Dedifferentiated amniotic fluid mesenchymal stem cell (primary cell): ENCODE measurements around the gene ZC3H13.

Source experiments
- DNase-seq: peaks from one replicate; pipeline ENCODE4 v3.0.0-alpha.2; 2016; ENCODE audit errors: extremely low spot score

The ZC3H13 gene

DNA sequence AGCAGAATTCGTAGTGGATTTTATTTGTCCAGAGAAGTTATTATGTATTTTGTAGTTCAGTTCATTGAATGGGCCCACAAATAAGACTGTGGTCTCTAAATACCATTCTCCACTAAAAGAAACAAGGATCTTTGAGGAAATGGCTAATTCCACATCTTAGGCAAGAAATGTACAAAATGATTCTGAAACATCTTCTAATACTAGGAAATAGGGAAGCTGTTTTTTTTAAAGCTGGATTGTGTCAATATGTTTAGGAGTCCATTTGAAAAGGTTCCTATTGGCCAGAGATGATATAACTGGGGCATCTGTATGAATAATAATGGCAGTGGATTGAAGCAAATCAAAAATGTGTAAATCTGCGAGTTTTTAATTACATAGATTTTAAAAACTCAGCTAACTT lies 112.5 kb downstream of the ZC3H13 start:
- no peak for DNase-seq

DNA sequence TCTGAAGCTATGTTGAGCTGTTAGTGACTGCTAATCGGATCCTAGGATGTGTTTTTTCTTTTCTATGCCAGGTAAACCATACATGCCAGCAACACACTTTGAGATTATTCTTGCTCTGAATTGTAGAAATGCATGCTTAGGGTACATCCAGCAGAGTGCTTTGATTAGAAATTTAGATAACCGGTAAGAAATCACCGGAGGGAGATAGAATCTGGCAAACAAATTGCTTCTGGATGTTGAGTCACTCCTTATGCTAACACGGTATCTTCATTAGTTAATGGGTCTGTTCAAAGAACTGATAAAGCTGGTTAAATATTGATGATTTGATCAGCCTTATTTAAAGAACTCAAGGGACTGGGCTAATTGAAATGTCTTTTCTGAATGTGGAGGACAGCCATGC lies 115.9 kb downstream of the ZC3H13 start:
- DNase-seq, result no peak

DNA sequence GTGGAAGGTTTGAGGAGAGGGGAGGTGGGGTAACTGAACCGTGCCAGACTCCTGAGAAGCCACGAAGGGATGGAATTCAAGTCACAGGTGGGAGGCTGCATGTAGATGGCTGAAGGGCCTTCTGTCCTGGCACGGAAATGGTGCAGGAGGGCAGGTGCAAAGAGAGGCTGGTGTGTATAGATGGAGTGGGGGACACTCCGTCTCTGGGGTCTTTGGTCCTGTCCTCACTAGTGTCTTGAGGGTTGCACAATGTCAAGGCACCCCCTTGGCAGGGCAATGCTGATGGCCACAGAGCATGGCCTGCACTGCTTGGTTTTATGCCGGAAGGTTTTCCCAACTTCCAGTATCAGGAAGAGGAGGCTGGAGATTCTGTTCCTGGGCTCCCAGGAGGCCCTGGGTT lies 118.3 kb downstream of the ZC3H13 start:
- DNase-seq, result no peak

DNA sequence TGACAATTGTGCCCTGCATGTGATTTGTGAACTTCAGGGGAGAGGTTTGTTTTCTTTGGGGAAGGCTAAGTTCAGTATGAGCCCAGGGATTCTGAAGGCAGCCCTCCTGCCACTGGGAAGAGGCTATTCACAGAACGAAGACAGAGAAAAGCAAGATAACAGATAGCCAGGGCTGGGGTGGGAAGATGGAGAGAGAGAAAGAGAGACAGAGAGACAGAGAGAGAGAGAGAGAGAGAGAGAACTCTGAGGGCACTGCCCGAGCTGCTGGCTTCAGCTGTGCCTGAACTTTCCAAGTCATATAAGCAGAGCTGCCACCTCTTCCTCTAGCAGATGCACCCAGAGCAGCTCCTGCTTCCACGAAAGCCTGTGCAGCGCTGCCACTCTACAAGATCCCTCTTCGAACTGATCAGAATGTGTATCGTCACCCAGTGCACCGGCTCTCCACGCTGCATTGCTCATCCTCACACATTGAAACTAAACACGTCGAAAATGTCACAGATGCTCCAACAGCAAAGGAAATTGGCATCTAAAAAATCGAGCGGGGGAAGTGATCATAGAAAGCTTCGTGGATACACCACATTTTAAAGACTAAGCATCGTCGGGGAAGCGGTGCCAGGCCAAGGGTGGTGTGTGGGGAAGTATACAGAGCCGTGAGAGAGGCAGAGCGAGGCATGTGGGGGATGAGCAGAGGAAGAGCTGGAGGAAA lies 119.2 kb downstream of the ZC3H13 start:
- no peak for DNase-seq

DNA sequence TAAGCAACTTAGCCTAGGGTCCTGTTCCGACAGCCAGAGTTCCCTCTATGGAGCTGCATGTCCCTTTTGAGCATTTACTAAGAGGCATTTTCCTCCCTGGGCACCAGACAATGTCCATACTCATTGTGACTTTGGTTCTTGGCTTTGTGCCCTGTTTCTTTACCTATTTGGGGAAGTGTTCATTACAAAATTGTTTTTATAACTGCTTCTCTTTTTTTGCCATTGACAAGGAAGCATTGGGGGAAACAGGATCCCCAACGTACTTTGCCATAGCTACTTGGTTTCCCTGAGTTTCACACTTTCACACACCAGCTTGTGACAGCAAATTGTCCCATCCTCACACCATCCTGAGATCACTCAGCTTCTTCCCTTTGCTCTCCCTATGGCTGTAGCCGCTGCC lies 119.9 kb downstream of the ZC3H13 start:
- no peak for DNase-seq

DNA sequence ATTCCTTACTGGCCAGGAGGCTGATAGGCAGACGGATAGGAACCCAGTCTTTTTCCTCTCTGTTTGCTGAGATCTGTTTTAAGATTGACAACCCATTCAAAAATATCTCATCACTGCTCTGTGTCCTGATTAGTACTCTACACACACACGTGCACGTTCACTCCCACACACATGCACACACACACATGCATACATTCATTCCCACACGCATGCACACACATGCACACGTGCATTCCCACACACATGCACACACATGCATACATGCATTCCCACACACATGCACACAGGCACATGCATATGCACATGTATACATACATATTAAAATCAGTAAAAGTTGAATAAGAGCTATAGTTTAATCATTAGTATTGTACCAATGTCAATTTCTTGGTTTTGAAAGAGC lies 120.4 kb downstream of the ZC3H13 start:
- DNase-seq, result no peak

DNA sequence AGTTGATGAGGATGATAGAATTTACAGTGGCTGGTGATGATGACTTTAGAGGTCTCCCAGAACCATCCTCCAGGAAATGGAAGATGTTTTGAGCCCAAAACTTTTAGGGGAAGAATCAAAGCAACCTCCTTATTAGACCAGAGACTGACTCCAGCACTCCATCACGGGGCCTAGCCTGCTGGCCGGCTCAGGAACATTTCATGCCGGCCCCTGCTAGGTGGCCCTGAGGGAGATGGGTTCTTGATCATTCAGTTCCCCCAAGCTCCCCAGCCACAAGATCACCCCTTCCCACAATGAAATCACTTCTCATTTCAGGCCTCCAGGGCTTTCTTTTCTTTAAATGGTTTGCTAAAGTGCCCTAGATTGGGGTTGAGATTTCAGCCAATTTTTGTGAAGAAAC lies 121.3 kb downstream of the ZC3H13 start:
- DNase-seq, result no peak

DNA sequence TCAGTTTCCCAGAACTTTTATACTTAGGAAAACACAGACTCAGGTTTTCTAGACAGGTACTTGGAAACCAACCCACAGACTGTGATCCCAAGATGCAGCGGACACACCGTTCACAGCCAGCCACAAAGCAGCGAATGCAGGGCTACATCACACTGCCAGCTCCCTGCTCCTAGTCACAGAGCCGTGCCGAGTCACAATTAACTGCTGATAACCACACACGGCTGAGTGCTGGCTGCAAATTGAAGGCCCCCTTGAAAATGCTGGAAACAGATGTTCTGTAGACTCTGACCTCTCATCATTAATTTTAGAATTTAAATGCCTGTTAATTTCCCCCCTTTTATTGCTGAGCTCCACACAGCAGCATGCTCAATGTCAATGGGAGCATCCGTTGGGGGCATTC lies 122.4 kb downstream of the ZC3H13 start:
- no peak for DNase-seq

DNA sequence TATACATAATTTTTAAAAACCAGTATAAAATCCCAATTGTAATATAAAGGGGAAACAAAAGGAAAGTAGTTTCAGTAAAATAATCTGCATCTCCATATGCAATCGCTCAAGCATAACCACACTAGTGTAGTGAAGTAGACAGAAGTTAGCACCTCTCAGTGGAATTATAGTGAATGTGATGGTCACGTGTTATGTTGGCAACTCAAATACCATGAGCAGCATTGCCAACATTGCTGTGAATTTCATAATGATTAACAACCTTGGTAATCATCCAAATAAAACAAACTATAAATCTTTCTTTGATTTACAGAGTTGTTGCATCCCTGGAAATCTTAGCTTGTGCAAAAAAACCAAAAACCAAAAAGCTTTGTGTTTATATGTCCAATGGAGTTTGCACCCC lies 123.7 kb downstream of the ZC3H13 start:
- no peak for DNase-seq

DNA sequence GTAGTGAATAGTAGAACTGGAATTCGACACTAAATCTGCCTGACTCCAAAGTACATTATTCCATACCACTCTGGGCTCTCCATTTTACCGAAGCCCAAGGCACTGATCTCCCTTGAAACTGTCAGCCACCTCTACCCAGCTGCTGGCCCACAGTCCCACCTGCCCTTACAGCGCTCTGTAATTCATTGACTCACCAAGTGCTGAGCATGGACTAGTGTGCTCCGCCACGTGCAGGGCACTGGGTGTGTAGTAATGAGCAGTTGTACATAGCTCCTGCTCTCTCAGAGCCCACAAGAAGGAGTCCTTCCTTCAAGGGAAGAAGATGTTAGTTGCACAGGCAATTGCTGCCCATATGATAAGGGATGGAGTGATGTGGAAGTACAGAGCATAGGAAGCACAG lies 124.4 kb downstream of the ZC3H13 start:
- no peak for DNase-seq

DNA sequence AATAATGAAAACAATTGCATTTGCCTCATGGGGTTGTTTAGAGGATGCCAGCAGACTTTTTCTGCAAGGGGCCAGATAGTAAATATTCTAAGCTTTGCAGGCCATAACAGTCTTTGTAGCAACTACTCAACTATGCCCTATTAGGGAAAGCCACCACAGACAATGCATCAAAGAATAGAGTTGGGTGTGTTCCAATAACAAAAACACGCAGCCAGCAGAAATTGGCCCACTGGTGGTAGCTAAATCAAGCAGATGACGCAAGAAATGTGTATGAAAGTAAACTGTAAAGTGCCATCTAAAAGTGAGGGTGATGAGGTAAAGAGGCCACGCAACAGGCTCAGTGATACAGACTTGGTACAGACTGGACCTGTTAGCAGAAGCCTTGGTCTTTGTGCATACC lies 125.8 kb downstream of the ZC3H13 start:
- no peak for DNase-seq

DNA sequence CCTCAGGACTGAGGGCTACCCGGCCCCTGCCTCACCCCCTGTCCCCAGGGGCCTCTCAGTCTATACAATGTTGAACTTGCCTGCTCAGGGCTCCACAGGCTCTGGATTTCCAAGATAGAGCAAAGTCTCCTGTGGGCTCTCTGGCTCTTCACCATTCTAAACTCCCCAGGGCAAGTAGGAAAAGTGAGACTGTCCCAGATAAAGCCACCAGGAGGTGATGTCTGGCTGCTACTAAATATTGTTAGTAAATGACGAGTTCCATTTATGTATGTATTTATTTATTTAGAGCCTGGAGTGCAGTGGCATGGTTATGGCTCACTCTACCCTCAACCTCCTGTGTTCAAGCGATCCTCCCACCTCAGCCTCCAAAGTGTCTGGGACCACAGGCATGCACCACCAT lies 127.4 kb downstream of the ZC3H13 start:
- DNase-seq, result no peak

DNA sequence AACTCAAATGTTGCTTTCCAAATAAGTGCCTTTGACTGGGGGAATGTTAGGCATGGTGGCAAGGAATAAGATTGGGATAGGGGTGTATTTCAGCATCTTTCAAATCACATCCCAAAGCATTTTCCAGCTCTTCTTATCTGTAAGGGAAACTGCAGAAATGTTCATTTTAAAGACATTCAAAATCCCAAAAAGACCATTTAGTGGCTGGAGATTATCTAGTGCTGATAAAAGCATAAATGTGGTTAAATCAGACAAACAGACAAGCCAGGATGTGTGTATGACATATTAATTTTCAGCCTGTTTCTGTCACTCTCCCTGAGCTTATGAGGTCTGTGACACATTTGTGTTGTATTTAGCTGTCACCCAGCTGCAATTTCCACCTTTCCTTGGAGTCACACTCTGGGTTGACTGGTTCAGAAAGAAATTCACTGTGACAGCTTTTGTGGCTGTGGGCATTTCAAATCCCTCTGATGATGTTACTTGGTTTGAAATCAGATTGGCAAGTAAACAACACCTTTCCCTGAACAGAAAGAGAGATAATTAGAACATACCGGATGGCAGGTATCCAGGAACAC lies 131.3 kb downstream of the ZC3H13 start:
- DNase-seq, result no peak

DNA sequence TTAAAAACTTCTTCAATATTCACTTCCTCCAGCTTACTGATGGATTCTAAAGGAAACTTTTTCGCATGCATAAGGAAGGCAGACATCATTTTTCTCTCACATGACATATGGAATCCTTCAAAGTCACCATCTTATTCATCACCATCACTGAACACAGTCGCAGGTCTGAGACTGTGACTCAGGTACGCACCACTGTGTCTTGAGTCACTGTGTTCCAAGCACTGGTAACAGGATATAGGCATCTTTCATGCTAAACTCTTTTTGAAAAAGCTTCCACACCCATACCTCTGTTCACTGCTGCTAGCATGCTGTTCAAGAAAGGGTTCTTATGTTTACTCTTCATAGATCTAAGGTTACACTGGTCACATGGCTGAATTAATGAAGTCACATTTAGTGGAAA lies 133.9 kb downstream of the ZC3H13 start:
- no peak for DNase-seq

DNA sequence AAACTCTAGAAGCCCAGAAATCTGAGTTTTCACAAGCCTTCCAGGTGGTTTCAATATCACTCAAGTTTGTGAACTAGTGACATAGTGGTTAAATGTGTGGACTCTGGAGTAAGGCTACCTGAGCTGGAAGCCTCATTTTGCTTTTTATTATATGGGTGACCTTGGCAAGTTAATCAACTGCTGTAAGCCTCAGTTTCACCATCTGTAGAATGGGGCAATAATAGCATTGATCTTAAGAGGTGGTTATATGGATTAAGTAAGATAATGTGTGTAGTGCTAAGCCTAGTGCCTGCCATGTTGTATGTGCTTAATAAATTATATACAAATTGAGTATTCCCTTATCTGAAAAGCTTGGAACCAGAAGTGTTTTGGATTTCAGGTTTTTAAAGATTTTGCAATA lies 135.5 kb downstream of the ZC3H13 start:
- DNase-seq, result no peak

DNA sequence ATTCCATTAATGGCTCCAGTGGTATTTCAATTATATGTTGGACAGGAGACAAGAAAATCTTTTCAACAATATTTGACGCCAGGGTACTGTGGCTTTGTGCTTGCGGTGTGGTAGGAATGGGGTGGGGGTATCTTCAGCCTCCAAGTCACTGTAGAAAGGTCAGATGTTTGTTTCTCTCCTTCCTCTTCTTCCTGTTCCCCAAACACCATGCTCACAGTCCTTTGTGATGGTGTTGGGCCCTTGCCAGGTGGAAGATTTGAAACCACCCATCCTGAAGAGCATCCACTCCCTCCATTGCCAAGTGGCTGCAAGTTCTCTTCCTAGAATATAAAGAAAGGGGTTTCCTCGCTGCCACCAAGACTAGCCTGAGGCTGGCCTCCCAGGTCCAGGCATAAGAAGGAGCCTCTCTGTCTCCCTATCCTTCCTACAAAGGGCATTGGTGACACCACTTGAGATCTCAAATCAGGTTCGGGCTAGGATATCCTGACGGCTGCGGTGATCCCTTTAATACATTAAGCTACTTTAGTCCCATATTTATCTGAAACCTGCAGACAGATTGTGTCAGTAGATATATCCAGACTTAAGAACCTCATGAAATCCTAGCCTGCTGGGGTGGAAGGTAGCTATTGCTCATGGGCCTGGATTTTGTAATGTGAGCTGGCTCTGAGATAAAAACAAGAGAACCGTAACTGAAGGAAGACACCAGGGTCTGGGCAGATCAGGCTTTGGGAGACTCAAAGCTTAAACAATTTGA lies 136.7 kb downstream of the ZC3H13 start:
- no peak for DNase-seq

DNA sequence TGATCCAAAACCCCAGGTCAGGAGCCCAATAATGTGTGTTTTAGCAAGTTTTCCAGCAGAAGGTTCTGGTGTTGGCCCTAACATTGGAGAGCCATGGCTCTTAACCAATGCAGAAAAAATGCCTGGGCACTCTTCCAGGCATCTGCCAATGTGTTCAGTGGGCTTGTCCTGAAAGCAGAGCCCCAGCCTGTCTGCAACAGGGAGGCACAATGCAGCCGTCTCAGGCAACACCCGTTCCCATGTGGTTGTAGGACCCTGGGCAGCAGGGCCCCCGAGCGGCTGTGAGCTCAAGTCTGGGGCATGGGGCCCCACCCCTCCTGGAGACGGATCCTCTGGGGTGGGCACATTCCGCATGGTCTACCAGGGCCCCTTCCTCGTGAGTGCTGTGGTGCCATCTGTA lies 142.9 kb downstream of the ZC3H13 start:
- no peak for DNase-seq

DNA sequence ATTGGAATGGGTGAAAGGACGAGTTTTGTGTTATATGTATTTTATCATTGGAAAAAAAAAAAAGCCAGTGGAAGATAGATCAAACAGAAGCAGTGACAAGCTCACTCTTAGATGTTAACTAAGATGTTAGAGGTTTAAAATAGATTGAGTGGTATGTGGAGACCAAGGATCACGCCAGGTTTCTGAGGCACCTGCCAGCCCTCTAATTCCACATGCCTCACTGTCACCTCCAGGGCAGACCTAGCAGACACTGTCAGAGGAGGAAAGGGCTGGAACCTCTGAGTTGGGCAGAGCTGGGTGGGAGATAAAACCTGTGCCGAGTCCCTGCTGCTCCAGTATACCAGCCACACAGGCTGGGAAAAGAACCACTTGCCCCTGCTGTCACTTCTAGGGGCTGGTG lies 143.5 kb downstream of the ZC3H13 start:
- no peak for DNase-seq

DNA sequence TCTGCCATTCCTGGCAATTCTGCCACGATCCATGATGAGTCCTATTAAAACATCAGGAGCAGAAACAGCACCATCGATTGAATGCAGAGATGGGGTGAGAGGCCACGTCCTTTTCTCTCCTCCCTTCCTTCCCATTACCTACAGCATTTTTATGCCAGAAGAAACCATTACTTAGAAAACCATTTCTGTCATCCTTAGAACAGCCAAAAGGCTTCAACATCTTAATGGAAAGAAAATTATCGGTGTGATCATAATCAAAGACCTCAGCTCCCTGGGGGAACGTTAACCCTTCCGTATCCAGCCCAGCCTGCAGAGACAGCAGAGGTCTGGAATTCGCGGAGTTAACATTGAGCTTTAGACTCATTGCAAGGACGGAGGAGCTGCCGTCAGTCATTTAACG lies 145.0 kb downstream of the ZC3H13 start:
- DNase-seq, result no peak
